Neural crest cell (in vitro differentiated cells): ENCODE measurements around the gene NAA15. TPM values are rescaled to one million over a fixed set of nuclear protein-coding genes. Genes with fewer than 3 reads are reported as not detected.
"Not testable (repeated sequence)": the region's sequence is repeated elsewhere in the genome, so short reads cannot be mapped to it uniquely, and the experiment has no call there.

Experiments
- DNase-seq: peaks from one replicate; pipeline ENCODE4 v3.0.0; 2021; ENCODE audit warnings: low read depth, mixed read lengths, low spot score
- H3K27ac Mint-ChIP-seq: one replicate; pipeline ENCODE4 v1.8.0; 2021; ENCODE audit warnings: mild to moderate bottlenecking, mixed read lengths; ENCODE audit not compliant: unreplicated experiment
- H3K27me3 Mint-ChIP-seq: 2 replicates; pipeline ENCODE4 v1.8.0; 2021; ENCODE audit warnings: low read depth, mild to moderate bottlenecking, mixed read lengths
- H3K36me3 Mint-ChIP-seq: 2 replicates; pipeline ENCODE4 v1.8.0; 2021; ENCODE audit warnings: low read depth, mild to moderate bottlenecking, mixed read lengths
- H3K4me1 Mint-ChIP-seq: 2 replicates; pipeline ENCODE4 v1.8.0; 2021; ENCODE audit warnings: mixed read lengths
- H3K4me3 Mint-ChIP-seq: one replicate; pipeline ENCODE4 v1.8.0; 2021; ENCODE audit warnings: mild to moderate bottlenecking, mixed read lengths
- H3K9me3 Mint-ChIP-seq: 2 replicates; pipeline ENCODE4 v1.8.0; 2021; ENCODE audit warnings: mixed read lengths
- CTCF ChIP-seq: fragments of 200-600 bp; sonication (generic); conservative IDR thresholded peaks from 2 replicates; pipeline ENCODE4 v1.5.0; 2021; ENCODE audit warnings: antibody characterized with exemption, mild to moderate bottlenecking
- total RNA-seq: library from RNA; stranded (reverse); gene quantifications from 2 replicates; pipeline ENCODE4 v1.2.1, GENCODE V29; 2021

Gene NAA15
- total RNA-seq, 1 donor from 2014 or later: 81.9 TPM

- Mint-ChIP-seq H3K36me3 (no peaks in the 10 kb centered on the region), H3K4me1 (peaks cover 39% of the 10 kb centered on the region), H3K4me3 (peak overlapping the region; percentile 54), H3K9me3 (no peaks in the 10 kb centered on the region), H3K27me3 (no peaks in the 10 kb centered on the region), H3K27ac (no peak overlapping the region)
- no peak for DNase-seq
- no peak for TF ChIP-seq CTCF
Measured at GRCh38 chr4:139458543-139458942, 157.2 kb downstream of the NAA15 start.

- no peak for DNase-seq
- Mint-ChIP-seq H3K36me3 (peaks cover under 1% of the 10 kb centered on the region), H3K27ac (no peak overlapping the region), H3K4me3 (no peak overlapping the region), H3K9me3 (no peaks in the 10 kb centered on the region), H3K27me3 (no peaks in the 10 kb centered on the region), H3K4me1 (peaks cover 38% of the 10 kb centered on the region)
- TF ChIP-seq CTCF: no peak
Measured at GRCh38 chr4:139458999-139459398, 157.7 kb downstream of the NAA15 start.

- H3K9me3 Mint-ChIP-seq: no peaks in the 10 kb centered on the region
- peaks cover 22% of the 10 kb centered on the region for H3K4me1 Mint-ChIP-seq
- no peaks in the 10 kb centered on the region for H3K27me3 Mint-ChIP-seq
- no peak overlapping the region for H3K27ac Mint-ChIP-seq
- no peak overlapping the region for H3K4me3 Mint-ChIP-seq
- no peak for TF ChIP-seq CTCF
- DNase-seq: no peak
- H3K36me3 Mint-ChIP-seq: peaks cover 2% of the 10 kb centered on the region
Measured at GRCh38 chr4:139460565-139460964, 159.3 kb downstream of the NAA15 start.

GRCh38 chr4:139461022-139461628, 159.8 kb downstream of the NAA15 start:
- H3K27ac Mint-ChIP-seq: no peak overlapping the region
- no peak for TF ChIP-seq CTCF
- no peak for DNase-seq
- no peaks in the 10 kb centered on the region for H3K9me3 Mint-ChIP-seq
- no peak overlapping the region for H3K4me3 Mint-ChIP-seq
- H3K36me3 Mint-ChIP-seq: peaks cover 2% of the 10 kb centered on the region
- no peaks in the 10 kb centered on the region for H3K27me3 Mint-ChIP-seq
- peaks cover 18% of the 10 kb centered on the region for H3K4me1 Mint-ChIP-seq

- not testable (repeated sequence) for H3K9me3 Mint-ChIP-seq, H3K27ac Mint-ChIP-seq, H3K4me3 Mint-ChIP-seq, H3K27me3 Mint-ChIP-seq, H3K4me1 Mint-ChIP-seq, DNase-seq
- peaks cover 17% of the 10 kb centered on the region for H3K36me3 Mint-ChIP-seq
Measured at GRCh38 chr4:139464512-139464911, 163.2 kb downstream of the NAA15 start.

- DNase-seq: no peak
- no peak overlapping the region for H3K4me3 Mint-ChIP-seq
- no peak overlapping the region for H3K27ac Mint-ChIP-seq
- H3K9me3 Mint-ChIP-seq: peaks cover 8% of the 10 kb centered on the region
- no peaks in the 10 kb centered on the region for H3K27me3 Mint-ChIP-seq
- no peaks in the 10 kb centered on the region for H3K4me1 Mint-ChIP-seq
- peaks cover 27% of the 10 kb centered on the region for H3K36me3 Mint-ChIP-seq
- no peak for TF ChIP-seq CTCF
Measured at GRCh38 chr4:139465922-139466321, 164.6 kb downstream of the NAA15 start.

- Mint-ChIP-seq H3K9me3 (peaks cover 17% of the 10 kb centered on the region), H3K36me3 (peaks cover 50% of the 10 kb centered on the region)
- H3K4me3 Mint-ChIP-seq, H3K27me3 Mint-ChIP-seq, H3K4me1 Mint-ChIP-seq, DNase-seq, H3K27ac Mint-ChIP-seq: not testable (repeated sequence)
Measured at GRCh38 chr4:139468756-139469155, 167.5 kb downstream of the NAA15 start.
